HG02623 (cell line): ENCODE results near the gene DUSP19.
"Not testable (repeated sequence)": the region's sequence is repeated elsewhere in the genome, so short reads cannot be mapped to it uniquely, and the experiment has no call there.

Experiments
- ATAC-seq: cut with Tn5 transposase; IDR thresholded peaks from one replicate; pipeline ENCODE4 v1.9.1; 2021; ENCODE audit warnings: moderate library complexity; ENCODE audit not compliant: unreplicated experiment

Gene DUSP19, protein sequence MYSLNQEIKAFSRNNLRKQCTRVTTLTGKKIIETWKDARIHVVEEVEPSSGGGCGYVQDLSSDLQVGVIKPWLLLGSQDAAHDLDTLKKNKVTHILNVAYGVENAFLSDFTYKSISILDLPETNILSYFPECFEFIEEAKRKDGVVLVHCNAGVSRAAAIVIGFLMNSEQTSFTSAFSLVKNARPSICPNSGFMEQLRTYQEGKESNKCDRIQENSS

DNA sequence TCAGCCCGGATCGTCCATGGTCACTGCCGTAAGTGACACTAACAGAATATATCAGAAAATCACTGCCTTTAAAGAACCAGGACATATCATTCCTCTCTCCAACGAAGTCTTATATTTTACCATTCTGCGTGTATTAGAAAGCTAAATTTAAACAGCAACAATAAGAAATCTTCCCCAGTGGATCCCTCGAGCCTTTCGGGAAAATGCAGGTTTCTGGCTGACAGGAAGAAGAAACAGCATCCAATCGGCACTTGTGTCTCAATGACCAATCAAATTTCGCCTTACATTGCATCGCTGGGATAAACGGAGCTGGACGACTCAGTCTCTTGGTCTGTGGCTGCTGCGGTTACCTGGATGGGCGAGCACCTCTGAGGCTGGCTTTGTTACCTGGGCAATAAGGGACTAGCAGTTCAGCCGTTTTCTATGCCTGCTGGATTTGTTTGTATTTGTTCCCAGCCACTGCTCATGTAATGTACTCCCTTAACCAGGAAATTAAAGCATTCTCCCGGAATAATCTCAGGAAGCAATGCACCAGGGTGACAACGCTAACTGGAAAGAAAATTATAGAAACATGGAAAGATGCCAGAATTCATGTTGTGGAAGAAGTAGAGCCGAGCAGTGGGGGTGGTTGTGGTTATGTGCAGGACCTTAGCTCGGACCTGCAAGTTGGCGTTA lies at the start of gene DUSP19:
DUSP19 (plus strand) TSS at position 284 of the 675 bp plus-strand sequence; CDS start at position 471, 187 bp downstream.
- ATAC-seq, result peak; percentile 89

DNA sequence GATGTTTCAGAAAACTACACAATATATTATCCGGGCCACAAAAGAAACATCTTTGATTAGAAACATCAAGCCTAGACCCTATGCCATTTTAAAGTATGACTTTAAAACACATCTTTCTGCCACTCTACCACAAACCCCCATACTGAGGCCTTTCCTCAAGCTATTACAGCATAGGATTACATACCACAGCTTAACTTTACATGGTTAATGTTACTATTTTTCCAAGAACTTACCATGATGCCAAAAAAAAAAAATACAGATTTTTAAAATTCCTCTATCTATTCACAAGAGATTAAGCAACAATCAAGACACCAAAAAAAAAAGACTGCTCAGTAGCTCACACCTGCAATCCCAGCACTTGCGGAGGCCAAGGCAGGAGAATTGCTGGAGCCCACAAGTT lies 49.3 kb upstream of the DUSP19 start:
- ATAC-seq, result no peak

DNA sequence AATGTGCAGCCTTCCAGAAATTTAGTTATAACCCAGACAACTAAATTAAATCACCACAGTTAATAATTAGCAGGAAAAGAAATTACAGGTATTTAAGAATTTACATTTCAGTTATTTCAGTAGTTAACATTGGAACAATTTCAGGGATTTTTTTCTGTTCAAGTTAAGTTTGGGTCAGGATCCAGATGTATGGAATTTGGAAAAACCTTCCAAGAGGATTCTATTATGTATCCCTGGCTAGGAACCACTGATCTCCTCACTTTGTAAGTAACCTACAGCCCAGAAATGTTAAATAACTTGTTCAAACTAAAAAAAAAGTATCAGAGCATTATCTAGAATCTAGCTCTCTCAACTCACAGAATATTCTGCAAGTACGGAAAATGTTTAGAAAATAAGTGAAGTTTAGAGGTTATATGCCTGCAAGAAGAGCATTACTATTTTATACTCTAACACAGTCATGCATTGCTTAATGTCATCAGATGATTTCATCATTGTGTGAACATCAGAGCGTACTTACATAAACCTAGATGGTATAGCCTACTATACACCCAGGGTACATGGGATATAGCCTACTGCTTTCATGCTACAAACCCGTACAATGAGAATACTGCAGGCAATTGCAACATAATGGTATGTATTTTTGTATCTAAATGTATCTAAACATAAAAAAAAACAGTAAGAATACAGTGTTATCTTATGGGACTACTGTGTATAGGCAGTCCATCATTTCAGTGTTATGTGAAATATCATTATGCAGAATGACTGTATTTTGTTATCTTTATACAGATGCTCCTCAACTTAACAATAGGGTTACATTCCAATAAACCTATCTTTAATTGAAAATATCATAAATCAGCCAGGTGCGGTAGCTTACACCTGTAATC lies 46.4 kb upstream of the DUSP19 start:
- ATAC-seq, result no peak

DNA sequence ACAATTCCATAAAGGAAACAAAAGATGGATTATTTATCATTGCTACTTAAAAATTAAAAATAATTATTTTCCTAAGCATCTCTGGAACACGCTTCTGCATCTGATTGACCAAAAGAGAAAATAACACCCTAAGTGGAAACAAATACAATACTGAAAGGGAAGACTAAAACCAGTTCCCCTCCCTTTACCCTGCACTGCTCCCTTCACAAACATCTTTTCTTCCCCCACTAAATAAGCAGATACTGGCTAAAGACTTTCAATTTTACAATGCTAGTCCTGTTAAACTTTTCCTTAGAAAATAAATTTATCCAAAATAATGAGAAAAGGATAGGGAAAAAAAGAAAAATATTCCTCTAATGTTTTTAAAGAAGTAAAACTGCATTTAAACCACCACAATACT lies 44.6 kb upstream of the DUSP19 start:
- no peak for ATAC-seq

DNA sequence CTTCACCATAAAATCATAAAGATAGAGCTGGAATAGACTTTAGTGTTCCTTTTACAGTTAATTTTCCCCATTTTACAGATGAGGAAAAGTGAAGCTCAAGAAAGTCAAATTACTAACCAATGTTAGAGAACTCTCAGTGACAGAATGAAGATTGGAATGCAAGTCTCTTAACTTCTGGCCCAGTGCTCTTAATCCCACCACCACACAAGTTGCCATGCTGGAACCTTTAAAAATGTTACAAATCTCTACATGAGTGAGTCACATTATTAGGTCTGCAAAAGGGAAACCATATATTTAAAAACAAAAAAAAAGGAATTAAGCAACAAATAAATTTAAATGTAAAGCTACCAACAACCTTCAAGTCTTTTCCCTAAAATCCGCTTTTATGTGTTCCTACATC lies 43.7 kb upstream of the DUSP19 start:
- no peak for ATAC-seq

DNA sequence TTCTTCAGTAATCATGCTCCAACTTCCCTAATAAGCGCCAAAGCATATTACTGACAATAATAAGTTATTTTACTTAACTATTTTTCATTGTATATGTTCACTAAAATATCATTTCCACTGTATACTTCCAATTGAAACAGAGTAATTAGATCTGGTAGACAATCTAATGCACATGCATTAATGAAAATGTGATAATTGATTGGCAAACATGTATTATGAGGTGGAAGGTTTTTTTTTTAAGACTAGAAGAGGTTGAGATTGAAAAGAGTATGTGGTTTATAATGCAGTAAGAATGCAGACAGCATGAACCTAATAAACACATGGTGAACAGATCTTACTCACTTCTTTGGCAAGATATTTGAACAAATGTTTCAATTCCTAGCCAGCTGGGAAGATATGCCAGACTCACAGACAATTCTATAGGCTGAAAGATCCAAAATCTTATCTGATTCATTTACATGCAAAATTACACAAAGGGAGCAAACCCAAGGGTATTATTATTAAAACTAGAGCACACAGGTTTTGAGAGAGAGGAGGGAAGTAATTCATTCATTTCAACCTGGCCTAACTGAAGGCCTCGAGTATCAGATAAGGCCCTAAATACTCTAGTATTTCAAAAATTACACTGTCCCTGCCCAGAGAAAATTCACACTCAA lies 43.1 kb upstream of the DUSP19 start:
- no peak for ATAC-seq

DNA sequence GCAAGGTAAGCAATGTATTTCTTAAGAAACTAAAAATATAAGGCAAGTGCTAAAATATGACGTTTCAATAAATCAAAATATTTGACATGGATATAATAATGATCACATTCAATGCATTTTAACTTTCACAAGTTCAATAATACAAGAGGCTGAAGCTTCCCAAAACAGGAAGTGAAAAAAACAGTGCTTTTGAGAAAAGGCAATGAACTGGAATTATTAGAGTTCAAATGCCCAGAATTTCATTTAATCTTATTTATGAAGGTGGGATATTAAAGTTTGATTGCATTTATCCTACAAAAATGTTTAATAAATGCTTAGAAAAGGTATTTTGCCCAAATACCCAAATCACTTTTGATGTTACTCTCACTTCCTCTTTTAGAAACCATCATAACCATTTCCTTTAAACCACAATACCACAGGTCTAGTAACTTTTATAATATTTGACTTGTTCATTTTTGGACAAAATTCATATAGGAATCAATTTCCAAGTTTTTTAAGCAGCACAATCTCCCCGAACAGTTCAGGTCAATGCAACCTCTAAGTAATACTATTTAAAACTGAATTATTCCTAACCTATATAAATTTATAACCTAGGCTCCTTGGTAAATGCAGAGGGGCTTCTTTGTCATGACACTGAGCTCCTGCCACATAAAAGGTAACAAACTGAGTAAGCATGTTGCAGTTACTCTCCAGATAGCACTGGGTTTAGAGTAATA lies 42.4 kb upstream of the DUSP19 start:
- peak; percentile 42 for ATAC-seq

DNA sequence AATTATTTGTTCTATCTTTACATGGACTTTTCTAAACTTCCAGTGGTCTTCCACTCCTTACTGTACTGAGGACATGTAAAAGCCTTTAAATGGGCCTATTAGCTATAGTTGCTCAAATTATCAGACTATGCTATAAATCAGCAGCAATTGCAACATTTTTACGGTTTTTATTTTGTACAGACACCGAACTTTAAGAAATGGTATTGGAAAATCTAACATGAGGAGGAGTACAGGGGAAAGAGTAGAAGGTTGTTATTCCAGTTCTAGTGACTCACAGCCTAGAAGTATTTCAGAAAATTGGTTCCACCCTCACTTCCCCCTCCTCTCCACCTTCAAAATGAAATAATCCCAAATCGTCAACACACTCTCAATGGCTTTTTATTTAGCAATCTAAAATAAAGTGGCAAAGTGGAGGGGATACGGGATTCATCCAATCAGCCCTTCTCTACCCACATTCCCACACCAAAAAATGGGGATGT lies 41.4 kb upstream of the DUSP19 start:
- ATAC-seq, result no peak

DNA sequence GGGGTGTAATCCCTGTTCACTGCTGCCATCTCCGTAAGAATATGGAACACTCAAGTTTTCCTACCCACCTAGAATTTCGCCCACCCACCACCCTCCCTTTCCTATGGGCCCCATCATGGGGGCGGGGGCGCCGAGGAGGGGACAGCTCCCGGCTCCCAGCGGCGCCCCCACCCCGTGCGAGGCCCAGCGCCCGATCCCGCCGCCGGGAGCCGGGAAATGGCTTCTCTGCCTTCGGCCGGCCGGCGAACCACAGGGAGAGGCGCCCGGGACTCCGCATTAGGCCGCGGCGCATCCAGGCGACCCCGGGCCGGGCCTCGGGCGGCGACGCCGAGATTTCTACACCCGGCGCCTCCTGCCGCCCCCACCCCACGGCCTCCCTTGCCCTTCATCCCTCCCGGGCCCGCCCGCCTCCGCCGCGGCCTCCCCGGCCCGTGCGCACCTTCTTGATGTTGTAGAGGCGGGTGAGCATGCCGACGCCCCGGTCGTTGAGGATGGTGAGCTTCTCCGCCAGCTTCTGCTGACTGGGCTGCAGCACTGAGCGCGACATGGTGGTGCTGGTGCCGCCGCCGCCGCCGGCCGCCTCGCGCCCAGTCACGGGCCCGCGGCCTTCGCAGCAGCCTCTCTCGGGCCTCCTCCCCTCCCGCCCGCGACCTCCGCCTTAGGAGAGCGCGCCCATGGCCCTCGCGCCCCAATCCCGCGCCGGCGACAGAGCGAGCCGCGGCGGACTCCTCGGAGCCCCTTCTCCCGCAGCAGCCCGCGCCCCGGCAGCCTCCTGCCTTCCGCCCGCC lies 40.8 kb upstream of the DUSP19 start:
- peak; percentile 34 for ATAC-seq

DNA sequence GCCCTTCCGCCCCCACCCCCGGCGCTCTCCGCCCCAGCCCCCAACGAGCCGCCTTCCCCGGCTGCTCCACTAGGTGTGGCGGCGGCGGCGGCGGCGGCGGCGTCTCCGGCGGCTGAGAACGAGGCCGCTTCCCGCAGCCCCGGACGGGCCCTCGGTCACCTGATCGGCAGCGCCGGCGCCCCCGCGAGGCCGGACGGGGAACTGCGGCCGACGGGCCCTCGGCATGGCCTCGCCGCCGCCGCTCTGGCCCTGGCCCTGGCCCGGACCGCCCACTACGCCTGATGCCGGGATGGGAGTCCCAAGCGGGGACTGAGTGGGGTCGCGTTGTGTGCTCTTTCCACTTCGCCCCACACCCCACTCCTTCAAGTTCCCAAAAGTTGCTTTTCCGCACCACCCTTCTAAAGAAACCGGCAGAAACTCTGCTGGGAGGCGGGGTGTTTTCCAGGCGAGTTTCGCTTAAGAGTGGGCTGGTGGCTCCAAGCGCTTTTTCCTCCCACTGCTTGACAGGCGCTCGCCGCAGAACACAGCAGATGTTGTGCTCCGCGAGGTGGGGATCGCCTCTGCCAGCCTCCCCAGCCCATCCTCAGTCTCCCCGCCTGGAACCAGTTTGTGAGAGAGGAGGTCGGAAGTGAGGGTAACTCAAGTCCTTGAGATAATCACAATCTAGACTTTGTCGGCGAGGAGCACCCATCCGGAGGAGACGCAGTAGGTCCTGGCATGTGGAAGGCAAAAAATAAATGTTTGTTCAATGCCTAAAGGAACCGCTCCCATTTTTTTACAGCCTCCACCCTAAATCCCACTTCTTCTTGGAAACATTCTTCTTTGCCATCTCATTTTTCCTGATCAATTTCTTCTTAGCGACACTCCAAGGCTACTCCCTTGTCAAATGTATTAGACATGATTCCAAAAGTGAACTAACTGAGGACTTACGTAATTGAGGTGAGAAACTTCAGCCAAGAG lies 39.9 kb upstream of the DUSP19 start, which contains the start of gene NCKAP1:
NCKAP1 (minus strand) TSS at position 117 of the 960 bp plus-strand sequence. CDS start 358 bp downstream, outside the sequence.
- ATAC-seq, result peak; percentile 71

DNA sequence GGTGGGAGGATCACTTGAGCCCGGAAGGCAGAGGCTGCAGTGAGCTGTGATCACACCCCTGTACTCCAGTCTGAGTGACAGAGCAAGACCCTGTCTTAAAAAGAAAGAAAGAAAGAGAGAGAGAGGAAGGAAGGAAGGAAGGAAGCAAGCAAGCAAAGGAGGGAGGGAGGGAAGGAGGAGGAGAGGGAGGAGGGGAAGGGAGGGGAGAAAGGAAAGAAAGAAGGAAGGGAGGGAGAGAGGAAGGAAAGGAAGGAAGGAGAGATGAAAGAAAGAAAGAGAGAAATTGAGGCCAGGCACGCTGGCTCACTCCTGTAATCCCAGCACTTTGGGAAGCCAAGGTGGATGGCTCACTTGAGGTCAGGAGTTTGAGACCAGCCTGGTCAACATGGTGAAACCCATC lies 37.9 kb upstream of the DUSP19 start:
- ATAC-seq, result no peak

DNA sequence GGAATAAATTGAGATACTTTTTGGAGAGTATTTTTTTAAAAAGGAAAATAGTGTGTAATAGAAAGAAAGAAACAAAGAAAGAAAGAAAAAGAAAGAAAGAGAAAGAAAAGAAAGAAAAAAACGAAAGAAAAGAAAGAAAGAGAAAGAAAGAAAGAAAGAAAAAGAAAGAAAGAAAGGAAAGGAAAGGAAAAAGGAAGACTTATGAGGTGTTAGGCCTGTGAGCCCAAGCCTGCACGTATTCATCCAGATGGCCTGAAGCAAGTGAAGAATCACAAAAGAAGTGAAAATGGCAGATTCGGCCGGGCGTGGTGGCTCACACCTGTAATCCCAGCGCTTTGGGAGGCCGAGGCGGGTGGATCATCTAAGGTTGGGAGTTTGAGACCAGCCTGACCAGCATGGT lies 35.0 kb upstream of the DUSP19 start:
- not testable (repeated sequence) for ATAC-seq

DNA sequence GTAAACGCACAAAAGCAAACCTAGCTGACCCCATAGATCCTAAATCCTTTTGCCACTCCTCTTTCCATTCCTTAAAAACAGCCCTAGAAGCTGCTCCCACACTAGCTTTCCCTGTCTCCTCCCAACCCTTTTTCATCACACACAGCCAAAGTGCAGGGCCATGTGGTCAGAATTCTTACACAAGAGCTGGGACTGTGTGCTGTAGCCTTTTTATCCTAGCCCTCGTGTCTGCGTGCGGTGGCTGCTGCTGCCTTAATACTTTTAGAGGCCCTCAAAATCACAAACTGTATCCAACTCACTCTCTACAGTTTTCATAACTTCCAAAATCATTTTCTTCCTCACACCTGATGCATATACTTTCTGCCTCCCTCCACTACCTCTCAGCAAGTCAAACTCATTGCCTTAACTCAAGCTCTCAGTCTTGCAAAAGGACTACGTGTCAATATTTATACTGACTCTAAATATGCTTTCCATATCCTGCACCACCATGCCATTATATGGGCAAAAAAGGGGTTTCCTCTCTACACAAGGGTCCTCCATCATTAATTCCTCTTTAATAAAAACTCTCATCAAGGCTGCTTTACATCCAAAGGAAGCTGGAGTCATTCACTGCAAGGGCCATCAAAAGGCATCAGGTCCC lies 30.9 kb upstream of the DUSP19 start:
- not testable (repeated sequence) for ATAC-seq

DNA sequence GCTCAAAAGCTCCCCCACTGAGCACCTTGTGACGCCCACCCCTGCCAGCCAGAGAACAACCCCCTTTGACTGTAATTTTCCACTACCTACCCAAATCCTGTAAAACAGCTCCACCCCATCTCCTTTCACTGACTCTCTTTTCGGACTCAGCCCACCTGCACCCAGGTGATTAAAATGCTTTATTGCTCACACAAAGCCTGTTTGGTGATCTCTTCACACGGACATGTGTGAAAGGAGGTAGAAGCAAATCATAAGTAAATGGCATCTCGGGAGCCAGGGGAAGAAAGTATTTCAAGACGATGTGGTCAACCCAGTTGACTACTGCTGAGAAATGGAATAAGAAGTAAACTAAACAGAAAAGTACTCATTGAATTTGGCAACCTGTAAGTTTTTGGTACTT lies 29.1 kb upstream of the DUSP19 start:
- no peak for ATAC-seq

DNA sequence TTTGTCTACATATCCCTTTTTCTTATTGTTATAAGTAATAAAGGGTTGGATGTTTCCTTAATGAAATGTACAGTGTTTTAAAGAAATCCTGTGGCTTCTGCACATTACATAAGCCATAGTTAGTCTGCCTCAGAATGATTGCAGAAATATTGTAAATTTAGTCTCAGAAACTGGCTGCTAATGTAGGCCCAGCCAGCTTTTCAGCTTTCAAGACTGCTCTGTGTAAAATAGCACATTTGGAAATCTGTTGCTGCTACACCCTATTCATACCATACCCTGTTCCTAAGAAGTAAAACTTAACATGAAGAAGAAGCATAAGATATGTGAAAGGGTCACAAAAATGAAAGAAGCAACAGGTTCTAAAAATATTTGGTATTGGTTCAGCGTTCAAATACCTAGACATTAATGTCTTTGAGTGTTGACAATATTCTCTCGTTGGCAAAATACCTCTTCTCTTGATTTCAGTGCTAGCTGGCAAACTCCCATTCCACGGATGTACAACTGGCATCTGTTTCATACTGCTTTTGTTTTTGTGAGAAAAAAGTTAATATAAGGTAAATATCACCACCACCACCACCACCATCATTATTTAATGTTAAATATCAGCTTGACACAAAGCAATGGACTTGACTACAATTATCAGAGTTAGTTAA lies 21.1 kb upstream of the DUSP19 start:
- peak; percentile 33 for ATAC-seq

DNA sequence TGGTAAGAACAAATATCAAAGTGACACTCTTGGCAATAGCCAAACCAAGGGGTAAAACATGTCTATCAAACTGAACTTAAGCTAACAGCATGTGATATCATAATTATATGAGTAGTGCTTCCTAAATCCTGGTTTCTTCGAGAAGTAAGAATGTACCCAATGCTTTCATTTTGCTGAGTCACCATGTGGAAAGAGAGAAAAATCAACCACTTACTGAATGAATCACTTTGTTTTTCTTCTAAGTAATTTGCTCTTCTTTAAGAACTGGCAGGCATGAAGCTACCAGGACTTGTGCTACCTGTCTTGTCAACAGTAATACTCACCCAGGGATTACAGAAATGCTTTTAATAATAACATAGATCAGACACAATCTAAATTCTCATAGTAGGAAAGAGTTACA lies 19.0 kb upstream of the DUSP19 start:
- no peak for ATAC-seq

DNA sequence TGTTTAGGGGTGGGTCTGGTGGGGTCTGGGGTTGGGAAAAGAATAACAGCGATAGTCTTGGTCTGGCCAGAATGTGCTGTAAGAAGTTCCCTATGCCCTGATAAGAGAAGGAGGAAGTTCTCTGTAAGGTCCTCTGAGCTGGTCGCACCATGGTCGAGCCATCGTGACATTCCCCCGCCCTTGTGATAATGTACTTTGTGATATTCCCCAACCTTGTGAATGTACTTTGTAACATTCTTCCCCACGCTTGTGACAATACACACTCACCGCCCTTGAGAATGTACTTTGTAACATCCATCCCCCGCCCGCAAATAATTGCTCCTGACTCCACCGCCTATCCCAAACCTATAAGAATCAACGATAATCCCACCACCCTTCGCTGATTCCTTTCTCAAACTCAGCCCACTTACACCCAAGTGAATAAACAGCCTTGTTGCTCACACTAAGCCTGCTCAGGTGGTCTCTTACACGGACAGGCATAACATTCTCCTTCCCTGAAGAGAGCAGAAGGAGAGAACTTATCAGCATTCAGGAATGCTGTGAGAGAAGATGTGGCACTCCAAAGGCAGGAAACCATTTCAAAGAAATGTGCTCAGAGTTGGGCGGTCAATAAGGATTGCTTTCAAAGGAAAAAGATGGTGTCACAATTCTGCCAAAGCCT lies 17.8 kb upstream of the DUSP19 start:
- no peak for ATAC-seq
